ENCODE measurements around the gene PRC1.

The PRC1 gene

DNA sequence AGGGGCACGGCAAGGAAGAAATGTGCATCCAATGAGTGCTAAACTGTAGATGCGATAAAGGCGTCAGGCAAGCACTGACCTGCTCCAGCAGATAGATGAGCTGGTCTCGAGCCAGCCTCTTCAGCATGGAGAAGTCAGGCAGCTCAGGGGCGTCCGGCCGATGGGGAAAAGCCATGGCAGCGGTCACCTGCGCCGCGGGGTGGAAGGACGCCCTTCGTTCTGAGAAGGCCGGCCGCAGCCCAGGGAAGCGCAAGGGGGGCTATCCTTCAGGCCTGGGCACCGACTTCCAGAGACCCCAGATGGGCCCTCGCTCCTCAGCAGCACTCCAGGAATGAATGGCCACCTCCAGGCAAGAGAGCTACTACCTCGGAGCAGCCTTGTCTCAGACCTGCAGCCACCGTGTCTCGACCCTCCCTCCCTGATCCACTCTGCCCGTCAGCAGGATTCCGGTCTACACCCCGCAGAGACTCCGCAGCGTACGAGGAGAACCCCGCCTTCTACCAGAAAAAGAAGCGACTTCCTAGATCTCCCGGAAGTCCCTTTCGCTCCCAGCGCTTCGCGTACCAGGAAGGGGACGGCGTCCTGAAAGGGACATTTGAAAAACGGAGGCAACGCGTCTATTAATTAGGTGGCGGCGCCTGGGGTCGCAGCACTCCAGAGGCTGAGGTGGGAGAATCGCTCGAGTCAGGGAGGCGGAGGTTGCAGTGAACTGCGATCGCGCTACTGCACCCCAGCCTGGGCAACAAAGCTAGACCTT lies 27.9 kb upstream of the PRC1 start, which contains the start of gene VPS33B:
Gene VPS33B, minus strand, starts transcription at position 520 of the 757 bp plus-strand sequence. Its CDS starts 345 bp downstream, at position 175.
- Histone ChIP-seq H4K20me1 (ENCODE audit: control insufficient read depth, insufficient read depth, low read depth, low read length) (no peaks in the 10 kb centered on the region), H3K9me2 (replicated peaks; ENCODE audit: control insufficient read depth, low read length) (no peaks in the 10 kb centered on the region), H3K27me3 (ENCODE audit: control insufficient read depth, low read length) (no peaks in the 10 kb centered on the region), H3K4me2 (ENCODE audit: low read length) (peak within 1 kb of the TSS; percentile 90), H3K36me3 (ENCODE audit: control insufficient read depth, low read length) (0 out of 2 replicates have a peak, but pooled peaks cover 4% of the 10 kb centered on the region), H3K9me3 (ENCODE audit: control insufficient read depth, insufficient read depth, low read length) (no peaks in the 10 kb centered on the region), H3K4me3 (ENCODE audit: low read length) (peak within 1 kb of the TSS; percentile 97), H3K4me1 (ENCODE audit: control insufficient read depth, low read length) (peaks cover 20% of the 10 kb centered on the region), H3K27ac (ENCODE audit: low read depth, low read length) (0 out of 2 replicates have a peak within 1 kb of the TSS, but pooled peaks have one; percentile 7), H3F3A (ENCODE audit: control insufficient read depth, insufficient read depth) (no peaks in the 10 kb centered on the region), H3K79me2 (ENCODE audit: control insufficient read depth, low read length) (peaks cover 44% of the 10 kb centered on the region)
- TF ChIP-seq EZH2phosphoT487 (IDR thresholded peaks at IDR 0.05; ENCODE audit: borderline replicate concordance, low read length): no peak
- no peak for TF ChIP-seq CTCF (IDR thresholded peaks at IDR 0.05; ENCODE audit: low read depth, low read length, poor library complexity, severe bottlenecking)

DNA sequence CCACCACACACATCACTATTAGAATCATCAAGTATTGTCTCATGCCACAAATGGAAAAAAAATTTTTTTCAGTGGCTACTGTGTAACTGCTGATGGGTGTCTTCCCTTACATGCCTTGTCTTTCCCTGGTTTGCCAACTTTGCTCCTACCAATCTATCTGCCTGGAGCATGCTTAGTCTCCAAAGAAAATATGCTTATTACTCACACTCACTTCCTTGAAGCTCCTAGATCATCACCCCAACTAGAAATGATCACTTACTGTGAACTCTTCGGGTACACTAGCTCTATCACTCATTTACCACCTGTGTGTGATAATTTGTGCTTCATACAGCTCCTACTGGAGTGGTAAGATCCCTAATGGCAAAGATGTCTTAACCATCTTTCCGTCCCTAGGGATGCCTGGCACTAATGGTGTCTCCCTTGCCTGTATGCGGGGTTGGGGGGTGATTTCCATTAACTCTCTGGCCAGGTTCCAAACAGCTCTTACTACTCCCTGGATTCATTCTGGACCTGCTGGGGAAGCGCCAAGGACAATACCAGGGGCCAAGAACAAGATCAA lies 27.3 kb upstream of the PRC1 start:
- H3K27ac ChIP-seq (ENCODE audit: low read depth, low read length): no peak overlapping the region

GRCh38 chr15:91018158-91018557 lies 23.8 kb upstream of the PRC1 start:
- no peaks in the 10 kb centered on the region for H4K20me1 ChIP-seq (ENCODE audit: control insufficient read depth, insufficient read depth, low read depth, low read length)
- no peak overlapping the region for H3K27ac ChIP-seq (ENCODE audit: low read depth, low read length)
- peaks cover 19% of the 10 kb centered on the region for H3K4me1 ChIP-seq (ENCODE audit: control insufficient read depth, low read length)
- no peaks in the 10 kb centered on the region for H3K9me3 ChIP-seq (ENCODE audit: control insufficient read depth, insufficient read depth, low read length)
- no peak overlapping the region for H3K4me3 ChIP-seq (ENCODE audit: low read length)
- TF ChIP-seq EZH2phosphoT487 (IDR thresholded peaks at IDR 0.05; ENCODE audit: borderline replicate concordance, low read length) (no peak), CTCF (IDR thresholded peaks at IDR 0.05; ENCODE audit: low read depth, low read length, poor library complexity, severe bottlenecking) (no peak)
- no peaks in the 10 kb centered on the region for H3K9me2 ChIP-seq (replicated peaks; ENCODE audit: control insufficient read depth, low read length)
- no peaks in the 10 kb centered on the region for H3F3A ChIP-seq (ENCODE audit: control insufficient read depth, insufficient read depth)
- H3K27me3 ChIP-seq (ENCODE audit: control insufficient read depth, low read length): no peaks in the 10 kb centered on the region
- H3K79me2 ChIP-seq (ENCODE audit: control insufficient read depth, low read length): peaks cover 46% of the 10 kb centered on the region
- H3K4me2 ChIP-seq (ENCODE audit: low read length): no peak overlapping the region
- peaks cover 20% of the 10 kb centered on the region for H3K36me3 ChIP-seq (ENCODE audit: control insufficient read depth, low read length)

More for the DNA sequence above, 27.3 kb upstream of the PRC1 start:
- Histone ChIP-seq H3K4me3 (ENCODE audit: low read length) (peak overlapping the region; percentile 97), H3K4me2 (ENCODE audit: low read length) (peak overlapping the region; percentile 90), H3K27me3 (ENCODE audit: control insufficient read depth, low read length) (no peaks in the 10 kb centered on the region), H4K20me1 (ENCODE audit: control insufficient read depth, insufficient read depth, low read depth, low read length) (no peaks in the 10 kb centered on the region), H3K9me2 (replicated peaks; ENCODE audit: control insufficient read depth, low read length) (no peaks in the 10 kb centered on the region), H3K4me1 (ENCODE audit: control insufficient read depth, low read length) (peaks cover 20% of the 10 kb centered on the region), H3F3A (ENCODE audit: control insufficient read depth, insufficient read depth) (no peaks in the 10 kb centered on the region), H3K79me2 (ENCODE audit: control insufficient read depth, low read length) (peaks cover 44% of the 10 kb centered on the region), H3K9me3 (ENCODE audit: control insufficient read depth, insufficient read depth, low read length) (no peaks in the 10 kb centered on the region), H3K36me3 (ENCODE audit: control insufficient read depth, low read length) (0 out of 2 replicates have a peak, but pooled peaks cover 4% of the 10 kb centered on the region)
- TF ChIP-seq CTCF (IDR thresholded peaks at IDR 0.05; ENCODE audit: low read depth, low read length, poor library complexity, severe bottlenecking) (no peak), EZH2phosphoT487 (IDR thresholded peaks at IDR 0.05; ENCODE audit: borderline replicate concordance, low read length) (no peak)
